Esophagus squamous epithelium (tissue), 4 donors: ENCODE measurements around the gene CLEC18C.
"Not testable (repeated sequence)": the region's sequence is repeated elsewhere in the genome, so short reads cannot be mapped to it uniquely, and the experiment has no call there.

Source experiments
- CTCF ChIP-seq, 6 experiments: fragments of 450-650 bp in 4 of 6; fragments of 200-600 bp in 2 of 6; sonication (generic) in 2 of 6; IDR thresholded peaks; one replicate each; pipeline ENCODE4 v1.5.1; 2016 to 2019; ENCODE audit warnings: antibody characterized with exemption in 6 of 6, mild to moderate bottlenecking in 4 of 6, moderate library complexity in 4 of 6
- POLR2A ChIP-seq, 4 donors: fragments of 450-650 bp; IDR thresholded peaks; one replicate each; pipeline ENCODE4 v1.6.1; 2017; ENCODE audit warnings: antibody characterized with exemption in 4 of 4, mild to moderate bottlenecking in 4 of 4, moderate library complexity in 3 of 4

- TF ChIP-seq POLR2A, CTCF (IDR thresholded peaks at IDR 0.05): not testable (repeated sequence)
These were observed 49.8 kb upstream of the CLEC18C start for GRCh38 chr16:70123822-70124221.
